Fibroblast of lung (primary cell): ENCODE results near the gene SCN2A. TPM values are rescaled to one million over a fixed set of nuclear protein-coding genes. Genes with fewer than 3 reads are reported as not detected.

Experiments
- DNase-seq, 2 donors: peaks; one replicate each; pipeline versions ENCODE4 v3.0.0 to v3.0.0-alpha.2; 2010; ENCODE audit warnings: low read depth in 2 of 2
- H2AFZ ChIP-seq: 2 replicates; pipeline ENCODE4 v1.5.1; 2012; ENCODE audit warnings: low read length, control low read depth, inconsistent platforms
- H3K27ac ChIP-seq: 2 replicates; pipeline ENCODE4 v1.5.1; 2011; ENCODE audit warnings: low read length, control low read depth; ENCODE audit not compliant: insufficient read depth
- H3K27me3 ChIP-seq: 2 replicates; pipeline ENCODE4 v1.5.1; 2011; ENCODE audit warnings: mild to moderate bottlenecking, low read length; ENCODE audit not compliant: control insufficient read depth, insufficient read depth
- H3K36me3 ChIP-seq: 2 replicates; pipeline ENCODE4 v1.5.1; 2011; ENCODE audit warnings: low read length; ENCODE audit not compliant: control insufficient read depth, insufficient read depth
- H3K4me1 ChIP-seq: 2 replicates; pipeline ENCODE4 v1.5.1; 2011; ENCODE audit warnings: low read length; ENCODE audit not compliant: control insufficient read depth, insufficient read depth; ENCODE audit errors: extremely low read depth
- H3K4me2 ChIP-seq: 2 replicates; pipeline ENCODE4 v1.5.1; 2011; ENCODE audit warnings: low read length, control low read depth; ENCODE audit not compliant: insufficient read depth; ENCODE audit errors: extremely low read depth
- H3K4me3 ChIP-seq, 4 experiments: fragments of 200-600 bp in 1 of 4; sonication (generic) in 1 of 4; replicated peaks in 1 of 4; 2 replicates each; pipeline ENCODE4 v1.5.1; 2011 to 2016; ENCODE audit warnings: low read length in 4 of 4, low read depth in 3 of 4, mild to moderate bottlenecking in 3 of 4, control low read depth in 2 of 4, inconsistent platforms in 1 of 4, mixed read lengths in 1 of 4; ENCODE audit not compliant: insufficient read depth in 1 of 4; ENCODE audit errors: control extremely low read depth in 1 of 4
- H3K79me2 ChIP-seq: 2 replicates; pipeline ENCODE4 v1.5.1; 2012; ENCODE audit warnings: mild to moderate bottlenecking, low read length, inconsistent platforms; ENCODE audit not compliant: control insufficient read depth, insufficient read depth
- H3K9ac ChIP-seq: 2 replicates; pipeline ENCODE4 v1.5.1; 2011; ENCODE audit warnings: mild to moderate bottlenecking, low read length, control low read depth; ENCODE audit not compliant: insufficient read depth
- H3K9me3 ChIP-seq: 2 replicates; pipeline ENCODE4 v1.5.1; 2012; ENCODE audit warnings: low read depth, low read length; ENCODE audit not compliant: control insufficient read depth, insufficient read depth
- H4K20me1 ChIP-seq: 2 replicates; pipeline ENCODE4 v1.5.1; 2011; ENCODE audit warnings: low read length; ENCODE audit not compliant: control insufficient read depth, insufficient read depth; ENCODE audit errors: extremely low read depth
- CTCF ChIP-seq, 2 donors: IDR thresholded peaks in 1 of 2; conservative IDR thresholded peaks in 1 of 2; 1 replicate in 1 of 2; 2 replicates in 1 of 2; pipeline ENCODE4 v1.5.1; 2011 to 2012; ENCODE audit warnings: low read length in 2 of 2, control low read depth in 1 of 2, inconsistent platforms in 1 of 2, low read depth in 1 of 2, mild to moderate bottlenecking in 1 of 2
- EZH2 ChIP-seq: IDR thresholded peaks from 2 replicates; pipeline ENCODE4 v1.5.1; 2012; ENCODE audit warnings: low read length, control low read depth, mild to moderate bottlenecking; ENCODE audit errors: missing control alignments
- polyA plus RNA-seq, 2 donors: library from polyadenylated mRNA; depleted of rRNA in 1 of 2; stranded (reverse) in 1 of 2; unstranded in 1 of 2; fragments of >200 nt; gene quantifications; 2 replicates each; pipeline ENCODE4 v1.2.1, GENCODE V29; 2011 to 2012; ENCODE audit warnings: missing spikeins in 1 of 2
- total RNA-seq: library from RNA; depleted of rRNA; stranded (reverse); fragments of >200 nt; gene quantifications from 2 replicates; pipeline ENCODE4 v1.2.1, GENCODE V29; 2014

SCN2A gene
- total and polyA plus RNA-seq, 2 donors (not counting 1 experiment from before 2014, with no cell fraction given): 0.76 to 7.1 TPM

GRCh38 chr2:165414187-165414586 is 175.0 kb downstream of the SCN2A start:
- Histone ChIP-seq H3K9me3 (no peaks in the 10 kb centered on the region), H3K4me1 (no peaks in the 10 kb centered on the region), H2AFZ (no peak overlapping the region), H3K4me2 (no peak overlapping the region), H3K27me3 (no peaks in the 10 kb centered on the region), H3K9ac (no peak overlapping the region), H3K27ac (no peak overlapping the region), H3K79me2 (no peaks in the 10 kb centered on the region), H4K20me1 (no peaks in the 10 kb centered on the region), H3K4me3 (no peak overlapping the region), H3K36me3 (no peaks in the 10 kb centered on the region)
- no peak for TF ChIP-seq CTCF (conservative IDR thresholded peaks at IDR 0.05 in 1 of 2, IDR thresholded peaks at IDR 0.05 in 1 of 2; ENCODE audit: low read depth in 1 of 2, low read length in 2 of 2)
- no peak for TF ChIP-seq EZH2
- no peak for DNase-seq

GRCh38 chr2:165417009-165417408 is 177.8 kb downstream of the SCN2A start:
- Histone ChIP-seq H3K36me3 (no peaks in the 10 kb centered on the region), H3K4me1 (no peaks in the 10 kb centered on the region), H3K4me2 (no peak overlapping the region), H4K20me1 (no peaks in the 10 kb centered on the region), H3K79me2 (no peaks in the 10 kb centered on the region), H3K4me3 (no peak overlapping the region), H3K9me3 (no peaks in the 10 kb centered on the region), H2AFZ (no peak overlapping the region), H3K27me3 (no peaks in the 10 kb centered on the region), H3K9ac (no peak overlapping the region), H3K27ac (no peak overlapping the region)
- no peak for DNase-seq
- TF ChIP-seq CTCF (conservative IDR thresholded peaks at IDR 0.05 in 1 of 2, IDR thresholded peaks at IDR 0.05 in 1 of 2; ENCODE audit: low read depth in 1 of 2, low read length in 2 of 2) (no peak), EZH2 (no peak)

- H3K27ac ChIP-seq: no peak overlapping the region
- no peak overlapping the region for H3K9ac ChIP-seq
- H4K20me1 ChIP-seq: no peaks in the 10 kb centered on the region
- no peaks in the 10 kb centered on the region for H3K36me3 ChIP-seq
- H3K27me3 ChIP-seq: no peaks in the 10 kb centered on the region
- no peaks in the 10 kb centered on the region for H3K4me1 ChIP-seq
- H3K79me2 ChIP-seq: no peaks in the 10 kb centered on the region
- H2AFZ ChIP-seq: no peak overlapping the region
- H3K9me3 ChIP-seq: no peaks in the 10 kb centered on the region
- DNase-seq: no peak
- no peak overlapping the region for H3K4me3 ChIP-seq
- TF ChIP-seq CTCF (conservative IDR thresholded peaks at IDR 0.05 in 1 of 2, IDR thresholded peaks at IDR 0.05 in 1 of 2; ENCODE audit: low read depth in 1 of 2, low read length in 2 of 2) (no peak), EZH2 (no peak)
- no peak overlapping the region for H3K4me2 ChIP-seq
Observed at GRCh38 chr2:165420231-165420630, 181.0 kb downstream of the SCN2A start.
